HG02884 (cell line): ENCODE data around the gene TTF1.

Experiments used
- ATAC-seq: cut with Tn5 transposase; IDR thresholded peaks from one replicate; pipeline ENCODE4 v1.9.1; 2021; ENCODE audit warnings: mild to moderate bottlenecking, moderate library complexity; ENCODE audit not compliant: unreplicated experiment

The TTF1 gene

DNA sequence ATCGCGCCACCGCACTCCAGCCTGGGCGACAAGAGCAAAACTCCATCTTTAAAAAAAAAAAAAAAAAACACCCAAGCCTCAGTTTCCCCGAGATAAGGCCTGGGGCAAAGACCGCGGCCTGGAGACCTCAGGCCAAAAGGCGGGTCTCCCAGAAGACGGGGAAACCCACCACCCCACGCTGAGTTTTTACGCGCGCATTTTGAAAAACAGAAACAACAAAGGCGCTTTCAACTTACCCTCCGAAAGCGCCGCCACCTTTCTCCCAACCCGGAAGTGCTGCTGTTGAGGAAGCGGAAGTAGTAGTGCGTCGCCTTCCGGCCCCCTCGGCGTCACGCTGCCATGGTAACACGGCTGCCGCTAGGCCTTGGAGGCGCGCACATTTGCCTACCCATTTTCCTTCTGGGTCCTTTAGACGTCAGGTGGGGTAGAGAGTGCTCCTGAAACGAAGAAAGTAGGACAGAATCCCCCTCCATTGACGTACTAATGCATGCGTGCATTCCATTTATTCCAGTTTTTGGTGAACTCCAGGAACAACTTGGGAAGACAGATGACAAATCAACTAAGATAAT, at the start of gene TTF1:
Gene TTF1, minus strand, starts transcription at position 287 of the 569 bp plus-strand sequence. CDS start 4,019 bp downstream, outside the sequence.
- ATAC-seq: peak; percentile 71

GRCh38 chr9:132456241-132456640, 49.6 kb upstream of the TTF1 start:
- no peak for ATAC-seq

GRCh38 chr9:132451276-132451675, 44.6 kb upstream of the TTF1 start:
- no peak for ATAC-seq

DNA sequence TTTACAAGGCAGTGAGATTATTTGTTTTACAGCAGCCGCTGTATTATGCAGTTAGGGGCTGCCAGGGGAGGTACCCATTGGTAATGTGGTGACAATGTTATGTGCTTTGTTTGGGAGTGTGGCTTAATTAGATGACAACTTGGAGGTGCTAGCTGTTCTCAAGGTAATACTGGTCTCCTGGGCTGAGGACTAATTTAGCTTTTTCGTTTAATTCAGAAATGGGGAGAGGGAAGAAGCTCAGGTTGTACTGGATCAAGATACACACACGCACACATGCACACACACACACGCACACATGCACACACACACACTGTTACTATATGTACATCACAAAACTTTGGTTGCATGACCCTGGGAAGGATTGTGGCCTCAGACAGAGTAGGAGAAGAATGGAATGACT, 41.3 kb upstream of the TTF1 start:
- no peak for ATAC-seq

DNA sequence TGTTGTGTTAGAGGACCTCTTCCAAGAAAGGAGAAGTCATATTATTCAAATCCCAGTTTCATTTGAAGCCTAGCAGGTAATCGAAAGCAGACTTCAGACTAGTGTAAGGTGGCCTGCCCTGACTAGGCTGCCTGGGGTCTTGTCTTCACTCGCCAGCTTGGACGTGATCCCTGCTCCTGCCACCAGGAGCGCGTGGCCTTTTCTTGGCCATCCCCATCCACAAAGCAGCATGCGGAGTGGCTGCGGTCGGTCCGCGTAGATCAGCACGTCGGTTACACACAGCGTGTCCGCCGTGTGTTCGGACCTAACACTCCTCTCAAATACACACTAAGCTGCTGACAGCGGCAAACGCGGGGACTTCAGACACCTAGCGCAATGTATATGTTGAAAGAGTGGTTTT, 40.7 kb upstream of the TTF1 start:
- no peak for ATAC-seq

DNA sequence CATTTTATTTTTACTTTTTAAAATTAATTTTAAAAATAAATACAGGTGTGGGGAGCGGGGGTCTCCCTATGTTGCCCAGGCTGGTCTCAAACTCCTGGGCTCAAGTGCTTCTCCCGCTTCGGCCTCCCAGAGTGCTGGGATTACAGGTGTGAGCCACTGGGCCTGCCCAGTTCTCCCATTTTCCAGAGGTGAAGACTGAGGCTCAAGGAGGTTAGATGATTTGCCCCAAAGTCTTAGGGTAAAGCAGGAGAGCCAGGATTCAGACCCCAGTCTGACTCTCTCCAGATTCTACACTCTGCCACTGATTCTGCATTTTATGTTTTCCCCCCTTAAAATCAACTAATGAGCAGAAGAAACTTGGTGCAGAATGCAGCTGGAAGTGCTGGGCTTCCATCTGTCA, 40.2 kb upstream of the TTF1 start:
- no peak for ATAC-seq

DNA sequence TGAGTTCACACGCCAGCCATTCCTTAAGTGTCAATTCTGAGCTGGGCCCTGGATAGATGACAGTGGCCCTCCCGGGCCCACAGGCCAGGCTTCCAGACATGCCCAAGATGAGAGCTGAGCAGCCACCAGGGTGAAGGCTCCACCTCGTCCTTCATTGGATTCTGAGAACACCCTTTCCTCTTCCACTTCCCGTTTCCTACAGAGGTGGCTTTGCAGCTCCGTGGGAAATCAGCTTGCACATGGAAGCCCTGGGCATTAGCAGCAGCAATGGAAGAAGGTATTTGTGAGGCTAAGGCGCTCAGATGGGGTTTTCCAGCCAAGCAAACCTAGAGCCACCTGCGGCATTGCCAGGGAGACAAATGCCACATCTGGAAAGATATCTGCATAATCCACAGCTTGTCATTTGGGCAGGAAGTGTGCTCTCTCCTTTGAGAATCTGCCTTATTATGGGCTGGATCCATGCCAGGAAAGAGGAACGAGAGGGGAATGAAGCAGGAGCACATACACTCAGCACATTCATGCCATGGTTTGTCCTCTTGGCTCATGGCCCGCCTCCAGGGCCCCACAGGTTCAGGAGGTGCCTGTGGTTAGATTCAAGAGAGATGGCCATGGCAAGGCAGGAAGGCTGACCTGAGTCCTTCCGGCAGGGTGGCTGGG, 37.4 kb upstream of the TTF1 start:
- ATAC-seq: no peak

DNA sequence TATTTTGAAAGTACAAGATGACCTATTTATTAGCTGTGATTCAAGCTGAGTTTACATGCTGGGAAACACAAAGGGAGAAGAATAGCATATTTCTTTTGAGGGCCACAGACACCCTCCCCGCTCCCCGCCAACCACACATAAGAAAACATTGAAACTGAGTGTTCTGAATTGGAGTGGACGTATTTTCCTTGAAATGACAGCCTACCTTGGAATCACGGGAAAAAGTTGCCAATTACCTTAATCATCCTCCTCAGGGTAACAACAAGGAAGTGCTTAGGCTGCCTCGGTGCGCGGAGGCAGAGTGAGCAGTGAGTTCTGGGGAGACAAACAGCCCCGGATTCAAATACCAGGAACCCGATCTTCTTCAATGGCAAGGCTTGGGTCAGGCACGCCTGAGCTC, 34.8 kb upstream of the TTF1 start:
- ATAC-seq: no peak

DNA sequence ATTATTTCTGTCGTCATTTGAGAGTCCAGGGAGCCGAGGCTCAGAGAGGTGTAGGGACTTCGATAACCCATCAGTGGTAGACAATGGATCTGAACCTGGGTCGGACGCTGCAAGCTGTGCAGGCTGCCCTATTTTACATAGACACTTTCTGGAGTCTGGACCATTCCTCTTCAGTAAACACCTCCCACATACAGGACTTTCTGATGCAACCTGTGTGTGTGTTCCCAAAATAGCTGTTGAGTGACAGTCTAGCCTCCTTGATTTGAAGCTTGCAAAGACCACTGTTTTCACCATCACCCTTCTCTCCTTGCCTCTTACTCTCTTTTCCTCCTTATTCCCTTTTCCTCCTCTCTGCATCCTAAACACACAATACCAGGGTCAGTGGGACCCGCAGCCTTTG, 34.1 kb upstream of the TTF1 start:
- ATAC-seq: no peak

- no peak for ATAC-seq
Measured at GRCh38 chr9:132439153-132439552, 32.5 kb upstream of the TTF1 start.

DNA sequence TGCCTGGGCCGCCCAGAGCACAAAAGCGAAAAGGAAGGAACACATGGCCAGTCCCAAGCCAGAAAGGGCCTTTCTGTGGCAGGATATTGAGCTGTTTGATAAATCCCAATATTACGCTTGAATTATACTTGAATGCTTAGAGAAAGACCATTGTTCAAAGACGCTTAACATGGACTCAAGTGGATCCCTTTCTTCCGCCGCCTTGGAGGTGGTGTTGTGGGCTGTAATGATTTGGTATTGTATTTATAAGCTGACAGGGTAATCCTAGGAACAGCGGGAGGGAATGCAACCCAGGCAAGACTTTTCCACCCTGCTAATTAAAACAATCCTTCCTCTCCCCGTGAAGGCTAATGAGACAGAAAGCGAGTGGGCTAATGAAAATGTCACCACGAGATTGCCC, 28.2 kb upstream of the TTF1 start:
- ATAC-seq: no peak

GRCh38 chr9:132430998-132431397, 24.4 kb upstream of the TTF1 start:
- no peak for ATAC-seq

DNA sequence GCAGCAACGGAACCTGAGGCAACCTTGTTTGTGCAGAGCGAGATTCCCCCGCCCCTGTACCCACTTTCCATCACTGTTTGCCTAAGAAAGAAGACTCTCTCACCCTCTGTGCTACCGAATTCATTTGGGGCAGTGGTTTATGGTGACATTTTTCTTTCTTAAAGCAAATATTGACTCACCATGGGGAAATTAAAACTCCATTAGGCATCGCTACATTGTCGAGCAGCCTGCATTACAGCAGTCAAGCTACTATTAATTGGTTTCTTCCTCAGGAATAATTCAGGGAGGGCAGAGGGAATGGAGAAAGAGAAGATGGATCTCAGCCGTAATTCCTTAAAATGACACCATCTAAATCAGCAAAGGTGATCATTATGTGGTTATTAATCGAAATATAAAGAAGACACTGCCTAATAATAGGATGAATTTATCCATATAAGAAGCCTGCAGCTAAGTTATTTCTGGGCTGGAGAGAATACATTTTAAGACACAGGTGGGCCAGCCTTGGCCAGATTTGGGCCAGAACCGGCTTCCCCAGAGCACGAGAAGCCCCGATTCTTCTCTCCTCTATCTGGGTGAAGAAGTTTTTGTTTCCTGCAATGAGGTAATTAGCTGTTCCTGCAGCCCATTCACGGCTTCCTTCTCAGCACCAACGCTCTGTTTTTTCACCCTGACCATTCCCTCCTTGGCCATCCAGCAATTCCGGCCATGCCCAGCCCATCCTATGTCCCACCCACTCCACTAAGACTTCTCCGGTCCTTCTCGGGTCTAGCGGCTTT, 20.2 kb upstream of the TTF1 start:
- no peak for ATAC-seq

DNA sequence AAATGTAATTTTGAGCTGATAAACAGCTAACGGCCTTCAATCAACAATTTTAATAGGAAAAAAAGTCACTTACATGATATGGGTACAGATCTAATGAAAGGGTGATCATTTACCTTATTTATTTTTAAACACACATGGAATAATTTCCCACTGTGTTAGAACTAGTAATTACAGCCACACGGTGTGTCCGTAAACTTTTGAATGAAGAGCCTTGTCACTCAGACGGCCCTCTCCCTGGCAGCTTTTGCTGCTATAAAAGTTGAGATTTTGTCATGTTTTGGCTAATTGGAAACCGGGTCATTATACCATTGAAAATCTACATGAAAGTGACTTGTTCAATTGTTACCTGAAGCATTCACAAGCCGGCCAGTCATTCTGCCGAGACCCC, 19.0 kb upstream of the TTF1 start:
- no peak for ATAC-seq

DNA sequence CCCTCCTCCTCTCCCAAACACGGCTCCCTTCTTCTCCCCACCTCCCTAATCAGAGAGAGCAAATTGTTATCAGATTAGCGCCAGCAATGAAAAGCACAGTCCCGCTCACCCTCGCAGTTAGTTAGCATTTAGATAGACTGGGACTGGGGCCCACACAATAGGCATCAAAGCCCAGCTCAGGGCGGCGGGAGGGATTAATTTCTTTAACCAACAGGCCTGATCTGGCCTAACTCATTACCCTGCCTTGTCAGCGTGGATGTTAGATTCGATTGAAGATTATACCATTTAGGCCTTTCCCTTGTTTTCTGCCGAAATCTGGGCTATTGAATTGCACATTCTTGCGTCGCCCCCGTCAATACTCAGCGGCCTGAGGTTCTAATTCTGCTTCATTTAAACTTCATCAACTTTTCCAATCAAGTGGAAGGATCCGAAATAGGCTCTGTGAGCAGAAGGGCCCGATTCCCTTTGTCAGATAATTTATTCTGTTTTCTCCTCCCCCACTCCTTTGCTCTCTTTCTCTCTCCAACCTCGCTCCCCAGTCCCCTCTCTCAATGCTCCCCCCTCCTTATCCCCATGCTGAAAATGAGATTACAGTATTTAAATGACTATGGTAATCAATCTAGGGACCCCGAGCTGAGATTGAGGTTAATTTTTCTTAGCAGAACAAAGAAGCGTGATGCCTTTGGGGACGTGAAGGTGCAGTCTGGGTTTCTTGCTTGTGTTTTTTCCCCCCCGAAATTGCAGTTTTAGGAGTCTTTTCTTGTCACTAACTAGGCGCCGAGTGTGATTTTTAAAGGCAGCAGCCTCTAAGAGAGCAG, 18.4 kb upstream of the TTF1 start:
- ATAC-seq: no peak

GRCh38 chr9:132423503-132423902, 16.9 kb upstream of the TTF1 start:
- no peak for ATAC-seq

- ATAC-seq: no peak
Measured at GRCh38 chr9:132422574-132422973, 15.9 kb upstream of the TTF1 start.

GRCh38 chr9:132418726-132419363, 12.2 kb upstream of the TTF1 start:
- ATAC-seq: no peak

DNA sequence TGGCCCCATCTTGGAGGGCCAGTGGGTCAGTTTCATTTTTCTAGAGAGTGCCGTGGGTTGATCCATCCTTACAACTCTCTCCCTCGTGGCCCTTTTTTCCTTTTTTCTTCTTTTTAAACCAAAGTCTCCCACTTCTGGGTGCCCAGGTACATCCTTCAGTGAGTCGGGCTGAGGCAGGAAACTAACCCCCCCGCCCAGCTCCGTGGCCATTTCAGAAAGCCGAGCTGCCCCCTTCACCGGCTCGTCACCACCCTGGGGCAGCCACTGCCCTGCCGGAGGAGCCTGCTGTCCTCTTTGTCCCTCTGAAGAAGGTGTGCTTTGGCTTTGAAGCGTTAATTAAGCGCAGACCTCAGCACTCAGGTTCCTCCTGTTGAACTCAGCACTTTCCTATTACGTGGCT, 8.5 kb upstream of the TTF1 start:
- ATAC-seq: no peak

DNA sequence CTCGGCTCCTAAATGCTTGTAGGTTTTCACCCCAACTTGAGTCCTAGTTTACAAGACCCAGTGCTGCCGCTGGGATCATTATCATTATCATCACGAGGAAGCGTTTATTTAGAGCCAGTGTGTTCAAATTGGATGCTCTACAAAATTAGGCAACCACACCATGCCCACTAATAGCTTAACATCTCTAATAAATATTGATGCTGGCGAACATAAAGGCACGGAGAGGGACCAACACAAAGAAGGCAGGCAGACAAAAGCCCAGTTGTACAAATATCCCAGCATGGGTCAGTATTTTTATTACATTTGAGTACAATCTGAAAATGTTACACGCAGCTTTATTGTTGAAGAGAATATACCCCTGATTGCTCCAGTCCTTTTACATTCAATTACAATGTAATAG, 8.1 kb upstream of the TTF1 start:
- no peak for ATAC-seq

- ATAC-seq: no peak
Measured at GRCh38 chr9:132413926-132414325, 7.3 kb upstream of the TTF1 start.
